HG03159 (cell line): ENCODE measurements around the gene POLR3E.
"Not testable (repeated sequence)": the region's sequence is repeated elsewhere in the genome, so short reads cannot be mapped to it uniquely, and the experiment has no call there.

Experiments
- ATAC-seq: cut with Tn5 transposase; IDR thresholded peaks from one replicate; pipeline ENCODE4 v1.9.1; 2021; ENCODE audit warnings: mild to moderate bottlenecking, moderate library complexity; ENCODE audit not compliant: unreplicated experiment

The POLR3E gene

GRCh38 chr16:22356930-22357634, 59.9 kb downstream of the POLR3E start:
- ATAC-seq: peak; percentile 36

- peak; percentile 56 for ATAC-seq
Measured at GRCh38 chr16:22357635-22357971, 60.4 kb downstream of the POLR3E start.

- ATAC-seq: no peak
Measured at GRCh38 chr16:22358000-22358399, 60.8 kb downstream of the POLR3E start.

- no peak for ATAC-seq
Measured at GRCh38 chr16:22359679-22360078, 62.5 kb downstream of the POLR3E start.

- ATAC-seq: no peak
Measured at GRCh38 chr16:22360963-22361659, 63.9 kb downstream of the POLR3E start.

- ATAC-seq: no peak
Measured at GRCh38 chr16:22364241-22364640, 67.0 kb downstream of the POLR3E start.

- ATAC-seq: no peak
Measured at GRCh38 chr16:22366371-22366770, 69.2 kb downstream of the POLR3E start.

GRCh38 chr16:22366889-22367288, 69.7 kb downstream of the POLR3E start:
- ATAC-seq: no peak

GRCh38 chr16:22368200-22368826, 71.1 kb downstream of the POLR3E start:
- not testable (repeated sequence) for ATAC-seq

GRCh38 chr16:22369221-22369811, 72.1 kb downstream of the POLR3E start:
- no peak for ATAC-seq

GRCh38 chr16:22370038-22370820, 73.0 kb downstream of the POLR3E start:
- ATAC-seq: no peak

GRCh38 chr16:22372882-22373661, 75.9 kb downstream of the POLR3E start:
- ATAC-seq: no peak

- peak; percentile 20 for ATAC-seq
Measured at GRCh38 chr16:22373662-22374310, 76.6 kb downstream of the POLR3E start.

- ATAC-seq: peak; percentile 90
Measured at GRCh38 chr16:22374311-22375116, 77.3 kb downstream of the POLR3E start, which contains the start of gene CDR2. CDR2 (minus strand) TSS chr16:22374619; CDS start chr16:22374309, 310 bp downstream.

- no peak for ATAC-seq
Measured at GRCh38 chr16:22375117-22375962, 78.1 kb downstream of the POLR3E start.

GRCh38 chr16:22375963-22376640, 78.9 kb downstream of the POLR3E start:
- ATAC-seq: no peak

- ATAC-seq: no peak
Measured at GRCh38 chr16:22379656-22380055, 82.4 kb downstream of the POLR3E start.
